Activated CD4-positive, alpha-beta T cell treated with anti-CD3 and anti-CD28 coated beads, Interleukin-2, amount 10 ng/mL, durations not matched to agents 7 days and 5 days (primary cell): ENCODE data around the gene LPCAT1. TPM values are rescaled to one million over a fixed set of nuclear protein-coding genes. Genes with fewer than 3 reads are reported as not detected.

Experiments used
- microRNA-seq: library from miRNA; unstranded; fragments of <30 nt; microRNA quantifications from one replicate; pipeline ENCODE4 v1.2.0, GENCODE V29; 2021; ENCODE audit warnings: borderline microRNAs expressed, borderline replicate concordance
- total RNA-seq, 2 experiments: library from RNA; stranded (reverse); gene quantifications; one replicate each; pipeline ENCODE4 v1.2.3, GENCODE V29; 2021

Gene LPCAT1
- total RNA-seq, 2 experiments from 2014 or later = 69.5 to 77.0 TPM

Small RNA genes lying within 50 kb of the gene (microRNA-seq; reads per million reads assigned to microRNA genes)
- not detected for gene MIR6075

Other genes with a start within 250 kb of the LPCAT1 start
- 1 to 10 TPM; 3.4 to 5.6 TPM for gene TERT, start 228.9 kb downstream of the LPCAT1 start, total RNA-seq
- 100 to 1,000 TPM; 122 to 123 TPM for gene CLPTM1L, start 178.9 kb downstream of the LPCAT1 start, total RNA-seq
- gene SLC6A3, start 78.5 kb downstream of the LPCAT1 start, total RNA-seq = under 1 TPM in 1 of 2 experiments, not detected in 1; 0.08 TPM